Esophagus squamous epithelium (tissue), 5 donors: Measurements from ENCODE around the gene GRK4. TPM values are rescaled to one million over a fixed set of nuclear protein-coding genes. Genes with fewer than 3 reads are reported as not detected.

Source experiments
- DNase-seq: peaks from one replicate; lab custom pipeline; 2025; lab: John Stamatoyannopoulos, UW
- H3K27ac ChIP-seq, 4 donors: fragments of 200-600 bp; sonication (generic); one replicate each; pipeline ENCODE4 v1.5.1; 2016 to 2019; ENCODE audit warnings: mild to moderate bottlenecking in 1 of 4
- H3K27me3 ChIP-seq, 4 donors: fragments of 200-600 bp; sonication (generic); 1 replicate in 3 of 4; 2 replicates in 1 of 4; pipeline versions ENCODE4 v1.5.1 to v1.6.0; 2017 to 2021; ENCODE audit warnings: antibody characterized with exemption in 1 of 4
- H3K36me3 ChIP-seq, 3 donors: fragments of 200-600 bp; sonication (generic); one replicate each; pipeline ENCODE4 v1.5.1; 2016 to 2019
- H3K4me1 ChIP-seq, 3 donors: fragments of 200-600 bp; sonication (generic); one replicate each; pipeline ENCODE4 v1.5.1; 2017 to 2019
- H3K4me3 ChIP-seq, 4 donors: fragments of 200-600 bp; sonication (generic); 1 replicate in 3 of 4; 2 replicates in 1 of 4; pipeline ENCODE4 v1.5.1; 2016 to 2019; ENCODE audit warnings: mild to moderate bottlenecking in 2 of 4, moderate library complexity in 1 of 4
- H3K9me3 ChIP-seq, 3 donors: fragments of 200-600 bp; sonication (generic); one replicate each; pipeline ENCODE4 v1.5.1; 2016 to 2019
- CTCF ChIP-seq, 6 experiments: fragments of 450-650 bp in 4 of 6; fragments of 200-600 bp in 2 of 6; sonication (generic) in 2 of 6; IDR thresholded peaks; one replicate each; pipeline ENCODE4 v1.5.1; 2016 to 2019; ENCODE audit warnings: antibody characterized with exemption in 6 of 6, mild to moderate bottlenecking in 4 of 6, moderate library complexity in 4 of 6
- POLR2A ChIP-seq, 4 donors: fragments of 450-650 bp; IDR thresholded peaks; one replicate each; pipeline ENCODE4 v1.6.1; 2017; ENCODE audit warnings: antibody characterized with exemption in 4 of 4, mild to moderate bottlenecking in 4 of 4, moderate library complexity in 3 of 4
- WGBS, 2 donors: methylation state at CpG; one replicate each; pipeline ENCODE4 v1.1.5; 2018; 5-methylcytosine and 5-hydroxymethylcytosine counted together
- intact Hi-C: fragments of 100-400 bp; cut with DNase I; formaldehyde crosslinking; loops from one replicate; pipeline ENCODE4 v1.15.0; 2022
- total RNA-seq, 4 donors: library from RNA; depleted of rRNA; stranded (reverse); fragments of >200 nt; gene quantifications; one replicate each; pipeline ENCODE4 v1.1.0, GENCODE V29; 2016
- donor health status: DM: yes; HTN: yes; CAD: no.

Gene GRK4
- total RNA-seq, 4 donors from 2014 or later: 2.9 to 5.5 (median 3.7) TPM

DNA sequence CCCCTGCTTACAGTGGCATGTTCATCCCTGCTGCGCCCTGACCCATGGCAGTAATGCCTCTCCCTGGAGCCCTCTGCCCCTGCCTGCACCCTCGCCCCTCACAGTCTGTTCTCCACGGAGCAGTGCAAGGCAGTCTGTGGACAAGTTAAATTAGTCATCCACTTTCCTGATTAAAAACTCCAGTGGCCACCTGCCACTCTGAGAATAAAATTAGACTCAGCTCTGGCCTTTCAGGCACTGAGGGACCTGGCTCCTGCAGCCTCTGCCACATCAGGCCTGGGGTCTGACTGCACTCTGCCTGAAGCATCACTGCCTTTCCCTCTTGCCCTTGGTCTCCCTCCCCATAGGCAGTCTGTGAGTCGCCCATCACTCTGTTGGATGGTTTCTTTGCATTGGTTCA lies 53.6 kb downstream of the GRK4 start:
- no peak overlapping the region for H3K4me3 ChIP-seq
- TF ChIP-seq POLR2A (IDR thresholded peaks at IDR 0.05) (no peak), CTCF (IDR thresholded peaks at IDR 0.05) (no peak)
- DNase-seq: no peak
- no peak overlapping the region for H3K27ac ChIP-seq
- 81 to 85% methylated on average over 3 to 4 of the region's 4 CpGs for WGBS, 2 donors
- no peaks in the 10 kb centered on the region for H3K9me3 ChIP-seq
- no peaks in the 10 kb centered on the region for H3K4me1 ChIP-seq
- H3K27me3 ChIP-seq: no peaks in the 10 kb centered on the region
- no peaks in the 10 kb centered on the region for H3K36me3 ChIP-seq
- intact Hi-C loops: no loop called here

GRCh38 chr4:3017504-3017903 lies 54.1 kb downstream of the GRK4 start:
- no peak overlapping the region for H3K4me3 ChIP-seq
- TF ChIP-seq POLR2A (IDR thresholded peaks at IDR 0.05) (no peak), CTCF (IDR thresholded peaks at IDR 0.05) (no peak)
- no peak overlapping the region for H3K27ac ChIP-seq
- no peaks in the 10 kb centered on the region for H3K27me3 ChIP-seq
- H3K4me1 ChIP-seq: no peaks in the 10 kb centered on the region
- intact Hi-C loops: no loop called here
- WGBS, 2 donors: 74 to 77% methylated on average over 4 of the region's 4 CpGs
- no peak for DNase-seq
- H3K9me3 ChIP-seq: no peaks in the 10 kb centered on the region
- H3K36me3 ChIP-seq: no peaks in the 10 kb centered on the region

DNA sequence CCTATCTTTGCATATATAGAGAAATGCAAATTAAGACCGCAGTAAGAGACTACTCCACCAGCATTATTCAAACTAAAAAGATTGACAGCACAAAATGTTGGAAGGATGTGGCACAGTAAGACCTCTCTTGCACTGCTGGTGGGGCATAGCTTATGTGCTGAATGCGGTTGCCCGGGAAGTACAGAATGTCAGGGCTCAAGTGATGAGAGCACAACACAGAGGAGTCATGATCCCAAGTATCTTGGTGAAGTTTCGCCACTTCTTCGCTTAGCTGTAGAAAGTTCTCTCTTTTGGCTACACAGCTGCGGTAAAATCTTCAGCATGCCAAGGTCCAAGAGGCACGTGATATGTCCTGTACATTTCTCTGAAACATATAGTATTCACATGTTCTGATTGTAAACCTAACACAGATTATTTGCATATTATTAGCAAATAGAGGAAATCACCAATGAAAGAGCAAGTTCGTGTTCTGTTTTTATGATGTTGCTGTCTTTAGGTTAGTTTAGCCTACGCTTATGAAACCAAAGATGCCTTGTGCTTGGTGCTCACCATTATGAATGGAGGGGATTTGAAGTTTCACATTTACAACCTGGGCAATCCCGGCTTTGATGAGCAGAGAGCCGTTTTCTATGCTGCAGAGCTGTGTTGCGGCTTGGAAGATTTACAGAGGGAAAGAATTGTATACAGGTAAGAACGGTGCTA lies 55.9 kb downstream of the GRK4 start:
- intact Hi-C loops: no loop called here
- TF ChIP-seq POLR2A (IDR thresholded peaks at IDR 0.05): no peak
- no peak for TF ChIP-seq CTCF (IDR thresholded peaks at IDR 0.05)

DNA sequence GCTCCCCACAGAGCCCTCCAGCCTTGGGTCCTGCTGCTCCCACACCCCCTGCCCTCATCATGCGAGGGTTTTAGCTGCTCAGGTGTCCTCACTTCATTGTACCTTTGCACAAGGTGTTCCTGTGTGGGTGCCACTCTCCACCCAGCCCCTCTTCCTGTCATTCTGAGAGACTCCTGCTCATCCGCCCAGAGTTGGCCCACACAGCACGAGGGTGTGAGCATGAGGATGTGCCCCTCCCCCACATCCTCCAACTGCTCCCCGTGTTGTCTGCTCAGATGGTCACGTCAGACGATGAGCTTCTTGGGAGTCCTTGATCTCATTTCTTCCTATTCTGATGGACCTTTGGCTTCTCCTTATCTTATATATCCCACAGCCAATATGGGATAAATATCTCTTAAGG lies 57.8 kb downstream of the GRK4 start:
- Histone ChIP-seq H3K36me3 (no peaks in the 10 kb centered on the region), H3K27ac (no peak overlapping the region), H3K4me3 (no peak overlapping the region), H3K9me3 (peaks cover 0 to 7% (median 7%) of the 10 kb centered on the region in 3 donors), H3K4me1 (no peaks in the 10 kb centered on the region), H3K27me3 (no peaks in the 10 kb centered on the region)
- 74 to 77% methylated on average over 6 of the region's 6 CpGs for WGBS, 2 donors
- no peak for DNase-seq
- TF ChIP-seq POLR2A (IDR thresholded peaks at IDR 0.05) (no peak), CTCF (IDR thresholded peaks at IDR 0.05) (no peak)
- intact Hi-C loops: no loop called here

More for the DNA sequence above, 55.9 kb downstream of the GRK4 start:
- Histone ChIP-seq H3K4me3 (no peak overlapping the region), H3K9me3 (peaks cover 0 to 7% (median 7%) of the 10 kb centered on the region in 3 donors), H3K27ac (no peak overlapping the region), H3K4me1 (no peaks in the 10 kb centered on the region), H3K27me3 (no peaks in the 10 kb centered on the region), H3K36me3 (no peaks in the 10 kb centered on the region)
- WGBS, 2 donors: 77 to 87% methylated on average over 11 to 13 of the region's 13 CpGs
- no peak for DNase-seq

DNA sequence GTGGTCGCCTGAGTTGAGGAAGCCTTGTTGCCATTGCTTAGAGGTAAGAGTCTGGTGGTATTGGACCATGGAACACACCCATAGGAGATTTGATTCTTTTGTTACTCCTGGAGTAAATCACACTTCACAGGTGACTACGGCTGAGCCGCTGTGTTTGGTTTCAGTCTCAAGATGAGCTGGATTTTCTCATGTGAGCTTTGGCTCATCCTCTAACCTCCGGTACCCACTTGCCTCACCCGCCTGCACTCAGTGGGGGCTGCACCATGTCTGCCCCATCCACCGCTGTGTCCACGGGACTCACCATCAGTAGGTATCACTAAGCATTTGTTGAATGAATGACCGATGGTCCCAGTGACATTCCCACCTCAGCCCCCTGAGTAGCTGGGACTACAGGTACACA lies 58.3 kb downstream of the GRK4 start:
- intact Hi-C loops: no loop called here
- WGBS, 2 donors: 88 to 98% methylated on average over 7 to 8 of the region's 8 CpGs
- H3K27me3 ChIP-seq: no peaks in the 10 kb centered on the region
- no peak overlapping the region for H3K4me3 ChIP-seq
- H3K9me3 ChIP-seq: peaks cover 0 to 7% (median 7%) of the 10 kb centered on the region in 3 donors
- no peaks in the 10 kb centered on the region for H3K36me3 ChIP-seq
- H3K27ac ChIP-seq: no peak overlapping the region
- DNase-seq: no peak
- no peak for TF ChIP-seq POLR2A (IDR thresholded peaks at IDR 0.05)
- TF ChIP-seq CTCF (IDR thresholded peaks at IDR 0.05): no peak
- no peaks in the 10 kb centered on the region for H3K4me1 ChIP-seq
